ENCODE results near the gene RPL39. TPM values are rescaled to one million over a fixed set of nuclear protein-coding genes. Genes with fewer than 3 reads are reported as not detected.
"Not testable (repeated sequence)": the region's sequence is repeated elsewhere in the genome, so short reads cannot be mapped to it uniquely, and the experiment has no call there.

The RPL39 gene
- polyA plus RNA-seq (2012; ENCODE audit: low read depth, missing spikeins): 9,560 TPM

DNA sequence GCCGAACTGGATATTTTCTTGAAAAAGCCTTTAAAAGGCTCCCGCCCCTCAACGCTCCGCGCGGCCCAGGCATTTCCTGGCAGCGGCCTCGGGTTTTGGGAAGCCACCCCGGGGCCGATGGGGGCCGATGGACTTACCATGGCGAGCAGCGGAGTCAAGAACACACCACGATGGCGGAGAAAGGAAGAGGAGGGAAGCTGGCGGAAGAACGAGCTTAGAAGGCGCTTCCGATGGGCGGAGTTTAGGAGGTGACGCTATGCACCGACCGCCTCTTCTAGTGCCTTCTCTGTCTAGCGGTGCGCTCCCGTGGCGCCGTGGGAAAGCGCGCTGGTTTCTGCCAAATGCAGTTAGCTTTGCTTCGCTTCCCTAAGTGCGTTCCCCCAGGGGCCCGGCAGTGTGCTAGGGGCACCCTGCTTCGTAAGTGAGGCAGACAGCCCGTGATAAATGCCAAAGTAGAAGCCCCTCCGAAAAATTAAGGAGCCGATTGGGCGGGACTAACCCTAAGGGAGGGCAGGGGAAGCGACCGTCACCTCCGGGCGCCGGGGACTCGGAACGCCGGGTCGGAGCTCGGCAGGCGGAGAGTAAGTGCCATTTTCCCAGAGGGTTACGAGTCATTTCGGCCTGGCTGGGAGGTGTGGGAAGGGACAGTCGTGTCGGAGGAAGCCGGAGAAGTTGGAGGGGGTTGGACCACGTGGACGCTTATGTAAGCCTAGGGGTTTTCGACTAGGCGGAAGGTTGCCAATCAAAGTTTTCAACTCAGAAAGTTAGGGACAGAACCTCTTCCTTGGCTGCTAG, at the start of gene RPL39:
Gene RPL39, minus strand, starts transcription at position 194 of the 795 bp plus-strand sequence. Its CDS starts 54 bp downstream, at position 140.
- peak; percentile 18 for TF ChIP-seq PAX5 (IDR thresholded peaks at IDR 0.05; ENCODE audit: insufficient read depth, low read length, severe bottlenecking)
- TF ChIP-seq POLR2A (IDR thresholded peaks at IDR 0.05; ENCODE audit: low read depth, low read length): peak; percentile 92
- TF ChIP-seq TAF1 (IDR thresholded peaks at IDR 0.05; ENCODE audit: low read depth, low read length): peak; percentile 95
- no peak for TF ChIP-seq POU2F2 (IDR thresholded peaks at IDR 0.05; ENCODE audit: low read depth, low read length)
- TF ChIP-seq POLR2AphosphoS5 (IDR thresholded peaks at IDR 0.05; ENCODE audit: low read depth, low read length): peak; percentile 91
- DNase-seq (ENCODE audit: insufficient read length, low spot score): peak; percentile 48
- peak; percentile 93 for FAIRE-seq

- FAIRE-seq: no peak
- no peak for TF ChIP-seq POLR2AphosphoS5 (IDR thresholded peaks at IDR 0.05; ENCODE audit: low read depth, low read length)
- TF ChIP-seq SPI1 (IDR thresholded peaks at IDR 0.05; ENCODE audit: low read depth, low read length): no peak
- TF ChIP-seq POLR2A (IDR thresholded peaks at IDR 0.05; ENCODE audit: low read depth, low read length): no peak
- no peak for TF ChIP-seq PAX5 (IDR thresholded peaks at IDR 0.05; ENCODE audit: insufficient read depth, low read length, severe bottlenecking)
- no peak for TF ChIP-seq TAF1 (IDR thresholded peaks at IDR 0.05; ENCODE audit: low read depth, low read length)
- TF ChIP-seq POU2F2 (IDR thresholded peaks at IDR 0.05; ENCODE audit: low read depth, low read length): no peak
- no peak for DNase-seq (ENCODE audit: insufficient read length, low spot score)
These were observed 42.5 kb upstream of the RPL39 start for GRCh38 chrX:119833905-119834304.

DNA sequence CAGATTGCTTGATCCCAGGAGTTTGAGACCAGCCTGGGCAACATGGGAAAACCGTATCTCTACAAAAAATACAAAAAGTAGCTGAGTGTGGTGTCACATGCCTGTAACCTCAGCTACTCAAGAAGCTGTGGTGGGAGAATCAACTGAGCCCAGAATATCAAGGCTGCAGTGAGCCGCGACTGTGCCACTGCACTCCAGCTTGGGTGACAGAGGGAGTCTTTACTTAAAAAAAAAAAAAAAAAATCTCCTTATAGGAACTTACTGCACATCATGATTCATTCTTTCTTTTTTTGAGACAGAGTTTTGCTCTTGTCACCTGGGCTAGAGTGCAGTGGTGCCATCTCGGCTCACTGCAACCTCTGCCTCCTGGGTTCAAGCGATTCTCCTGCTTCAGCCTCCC, 37.0 kb upstream of the RPL39 start:
- DNase-seq (ENCODE audit: insufficient read length, low spot score) (no peak), FAIRE-seq (no peak)
- TF ChIP-seq TAF1 (IDR thresholded peaks at IDR 0.05; ENCODE audit: low read depth, low read length) (no peak), SPI1 (IDR thresholded peaks at IDR 0.05; ENCODE audit: low read depth, low read length) (no peak), POU2F2 (IDR thresholded peaks at IDR 0.05; ENCODE audit: low read depth, low read length) (no peak), PAX5 (IDR thresholded peaks at IDR 0.05; ENCODE audit: insufficient read depth, low read length, severe bottlenecking) (no peak), POLR2A (IDR thresholded peaks at IDR 0.05; ENCODE audit: low read depth, low read length) (no peak), POLR2AphosphoS5 (IDR thresholded peaks at IDR 0.05; ENCODE audit: low read depth, low read length) (no peak)

DNA sequence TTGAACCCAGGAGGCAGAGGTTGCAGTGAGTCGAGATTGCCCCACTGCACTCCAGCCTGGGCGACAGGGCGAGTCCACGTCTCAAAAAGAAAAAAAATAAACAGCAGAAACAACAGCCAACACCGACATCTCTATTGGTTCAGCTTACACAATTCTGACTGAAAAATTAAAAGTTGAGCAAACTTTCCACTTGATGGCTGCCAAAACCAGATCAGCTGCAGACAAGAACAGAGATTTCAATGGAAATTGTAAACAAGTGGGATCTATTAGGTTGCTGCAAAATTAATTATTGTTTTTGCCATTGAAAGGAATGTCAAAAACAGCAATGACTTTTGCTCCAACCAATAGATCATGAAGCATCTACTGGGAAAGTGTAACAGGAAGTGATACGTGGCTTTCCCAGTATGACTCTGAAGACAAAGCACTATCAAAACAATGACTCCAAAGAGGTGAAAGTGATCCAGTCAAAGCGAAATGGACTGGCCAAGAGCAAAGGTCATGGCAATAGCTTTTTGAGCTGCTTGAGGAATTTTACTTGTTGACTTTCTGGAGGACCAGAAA, 35.0 kb upstream of the RPL39 start:
- FAIRE-seq (no peak), DNase-seq (ENCODE audit: insufficient read length, low spot score) (no peak)

DNA sequence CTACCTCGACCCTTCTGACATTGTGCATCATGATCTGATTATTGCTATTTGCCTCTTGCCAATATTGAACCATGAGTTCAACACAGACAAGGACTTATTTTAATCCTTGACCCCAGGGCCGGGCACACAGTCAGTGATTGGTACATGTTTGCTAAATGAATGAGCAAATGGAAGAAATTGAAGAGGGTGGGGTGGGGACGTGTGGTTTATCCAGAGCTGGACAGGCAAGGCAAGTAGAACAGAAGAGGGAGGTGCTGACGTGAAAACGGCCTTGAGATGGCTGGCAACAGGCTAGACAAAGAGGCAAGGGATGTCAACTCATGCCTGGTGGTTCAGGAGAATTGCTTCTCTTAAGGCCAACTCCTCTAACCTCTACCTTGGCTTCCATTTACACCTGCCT, 32.8 kb upstream of the RPL39 start:
- FAIRE-seq; DNase-seq (ENCODE audit: insufficient read length, low spot score): not testable (repeated sequence)

More for the DNA sequence above, 35.0 kb upstream of the RPL39 start:
- TF ChIP-seq POU2F2 (IDR thresholded peaks at IDR 0.05; ENCODE audit: low read depth, low read length) (no peak), SPI1 (IDR thresholded peaks at IDR 0.05; ENCODE audit: low read depth, low read length) (peak; percentile 76)

DNA sequence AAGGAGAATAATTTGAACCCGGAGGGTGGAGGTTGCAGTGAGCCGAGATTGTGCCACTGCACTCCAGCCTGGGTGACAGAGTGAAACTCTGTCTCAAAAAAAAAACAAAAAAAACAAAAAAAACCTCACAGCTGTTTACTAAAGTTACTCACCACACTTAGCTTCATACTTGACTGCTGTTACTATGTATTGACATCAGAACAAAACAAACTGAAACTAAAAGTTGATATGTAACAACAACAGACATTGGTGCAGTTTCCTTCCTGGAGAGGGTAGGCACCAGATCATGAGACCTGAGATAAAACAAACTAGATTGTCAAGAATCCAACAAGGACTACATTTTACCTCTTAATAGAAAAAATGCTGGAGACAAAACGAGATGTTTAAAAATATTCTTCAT, 30.3 kb upstream of the RPL39 start:
- not testable (repeated sequence) for FAIRE-seq
- DNase-seq (ENCODE audit: insufficient read length, low spot score): peak; percentile 14

- TF ChIP-seq SPI1 (IDR thresholded peaks at IDR 0.05; ENCODE audit: low read depth, low read length): no peak
- no peak for TF ChIP-seq POLR2A (IDR thresholded peaks at IDR 0.05; ENCODE audit: low read depth, low read length)
- no peak for TF ChIP-seq TAF1 (IDR thresholded peaks at IDR 0.05; ENCODE audit: low read depth, low read length)
- TF ChIP-seq POU2F2 (IDR thresholded peaks at IDR 0.05; ENCODE audit: low read depth, low read length): no peak
- no peak for TF ChIP-seq POLR2AphosphoS5 (IDR thresholded peaks at IDR 0.05; ENCODE audit: low read depth, low read length)
- no peak for TF ChIP-seq PAX5 (IDR thresholded peaks at IDR 0.05; ENCODE audit: insufficient read depth, low read length, severe bottlenecking)
- DNase-seq (ENCODE audit: insufficient read length, low spot score) (no peak), FAIRE-seq (no peak)
These were observed 25.8 kb upstream of the RPL39 start for GRCh38 chrX:119817130-119817690.

- no peak for FAIRE-seq
- DNase-seq (ENCODE audit: insufficient read length, low spot score): no peak
- TF ChIP-seq POU2F2 (IDR thresholded peaks at IDR 0.05; ENCODE audit: low read depth, low read length): no peak
- no peak for TF ChIP-seq SPI1 (IDR thresholded peaks at IDR 0.05; ENCODE audit: low read depth, low read length)
These were observed 24.9 kb upstream of the RPL39 start for GRCh38 chrX:119816300-119816699.

DNA sequence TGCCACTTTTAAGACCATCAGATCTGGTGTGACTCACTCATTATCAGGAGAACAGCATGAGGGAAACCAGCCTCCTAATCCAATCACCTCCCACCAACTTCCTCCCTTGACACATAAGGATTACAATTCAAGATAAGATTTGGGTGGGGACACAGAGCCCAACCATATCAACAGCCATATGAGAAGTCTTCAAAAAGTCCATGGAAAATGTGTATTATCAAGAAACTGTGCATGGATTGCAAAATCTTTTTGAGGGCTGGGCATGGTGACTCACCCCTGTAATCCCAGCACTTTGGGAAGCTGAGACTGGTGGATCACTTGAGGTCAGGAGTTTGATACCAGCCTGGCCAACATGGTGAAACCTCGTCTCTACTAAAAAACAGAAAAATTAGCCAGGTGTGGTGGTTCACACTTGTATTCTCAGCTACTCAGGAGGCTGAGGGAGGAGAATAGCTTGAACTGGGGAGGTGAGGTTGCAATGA, 17.8 kb upstream of the RPL39 start:
- TF ChIP-seq PAX5 (IDR thresholded peaks at IDR 0.05; ENCODE audit: insufficient read depth, low read length, severe bottlenecking): no peak
- TF ChIP-seq POLR2A (IDR thresholded peaks at IDR 0.05; ENCODE audit: low read depth, low read length): no peak
- no peak for TF ChIP-seq SPI1 (IDR thresholded peaks at IDR 0.05; ENCODE audit: low read depth, low read length)
- TF ChIP-seq POU2F2 (IDR thresholded peaks at IDR 0.05; ENCODE audit: low read depth, low read length): no peak
- no peak for TF ChIP-seq TAF1 (IDR thresholded peaks at IDR 0.05; ENCODE audit: low read depth, low read length)
- TF ChIP-seq POLR2AphosphoS5 (IDR thresholded peaks at IDR 0.05; ENCODE audit: low read depth, low read length): no peak
- DNase-seq (ENCODE audit: insufficient read length, low spot score) (no peak), FAIRE-seq (no peak)

DNA sequence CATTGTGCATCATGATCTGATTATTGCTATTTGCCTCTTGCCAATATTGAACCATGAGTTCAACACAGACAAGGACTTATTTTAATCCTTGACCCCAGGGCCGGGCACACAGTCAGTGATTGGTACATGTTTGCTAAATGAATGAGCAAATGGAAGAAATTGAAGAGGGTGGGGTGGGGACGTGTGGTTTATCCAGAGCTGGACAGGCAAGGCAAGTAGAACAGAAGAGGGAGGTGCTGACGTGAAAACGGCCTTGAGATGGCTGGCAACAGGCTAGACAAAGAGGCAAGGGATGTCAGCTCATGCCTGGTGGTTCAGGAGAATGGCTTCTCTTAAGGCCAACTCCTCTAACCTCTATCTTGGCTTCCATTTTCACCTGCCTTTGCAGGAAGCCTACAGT, 17.0 kb upstream of the RPL39 start:
- not testable (repeated sequence) for DNase-seq (ENCODE audit: insufficient read length, low spot score); FAIRE-seq

All from GM12891 (cell line).